DND-41 (cell line): Measurements from ENCODE around the gene TFAP2E.

Experiments used
- ATAC-seq: fragments of 200-7000 bp; cut with Tn5 transposase; 3 replicates; pipeline ENCODE4 v1.9.1; 2021; ENCODE audit warnings: low read depth; ENCODE audit not compliant: insufficient read depth
- DNase-seq: peaks from one replicate; pipeline ENCODE4 v3.0.0-alpha.2; 2020
- H2AFZ ChIP-seq: 2 replicates; pipeline ENCODE4 v1.6.0; 2012; ENCODE audit warnings: low read depth, low read length
- H3K27ac ChIP-seq: 2 replicates; pipeline ENCODE4 v1.5.1; 2012; ENCODE audit warnings: low read length, inconsistent platforms
- H3K27me3 ChIP-seq: fragments of 200-600 bp; sonication (generic); 2 replicates; pipeline ENCODE4 v1.6.0; 2012; ENCODE audit warnings: low read length, mild to moderate bottlenecking, inconsistent platforms; ENCODE audit not compliant: insufficient read depth, poor library complexity
- H3K36me3 ChIP-seq: 2 replicates; pipeline ENCODE4 v1.5.1; 2012; ENCODE audit warnings: low read length, inconsistent platforms; ENCODE audit not compliant: insufficient read depth
- H3K4me1 ChIP-seq: 2 replicates; pipeline ENCODE4 v1.5.1; 2012; ENCODE audit warnings: mild to moderate bottlenecking, low read length; ENCODE audit not compliant: insufficient read depth
- H3K4me2 ChIP-seq: 2 replicates; pipeline ENCODE4 v1.6.0; 2012; ENCODE audit warnings: mild to moderate bottlenecking, moderate library complexity, low read length, inconsistent platforms; ENCODE audit not compliant: insufficient read depth
- H3K4me3 ChIP-seq, 2 experiments: fragments of 200-600 bp in 1 of 2; shearing (Covaris generic) in 1 of 2; 2 replicates each; pipeline ENCODE4 v1.5.1; 2012 to 2016; ENCODE audit warnings: inconsistent platforms in 2 of 2, low read length in 2 of 2, mild to moderate bottlenecking in 2 of 2, low read depth in 1 of 2, moderate library complexity in 1 of 2
- H3K79me2 ChIP-seq: 2 replicates; pipeline ENCODE4 v1.6.0; 2012; ENCODE audit warnings: low read length, inconsistent platforms; ENCODE audit not compliant: insufficient read depth
- H3K9ac ChIP-seq: 2 replicates; pipeline ENCODE4 v1.6.0; 2012; ENCODE audit warnings: low read depth, mild to moderate bottlenecking, inconsistent platforms, low read length, moderate library complexity
- H3K9me3 ChIP-seq: 2 replicates; pipeline ENCODE4 v1.5.1; 2012; ENCODE audit warnings: low read length, moderate library complexity, mild to moderate bottlenecking, inconsistent platforms; ENCODE audit not compliant: insufficient read depth, severe bottlenecking
- H4K20me1 ChIP-seq: 2 replicates; pipeline ENCODE4 v1.6.0; 2012; ENCODE audit warnings: low read length; ENCODE audit not compliant: insufficient read depth
- CTCF ChIP-seq: IDR thresholded peaks from 2 replicates; pipeline ENCODE4 v1.5.1; 2012; ENCODE audit warnings: borderline replicate concordance, low read length, moderate library complexity, mild to moderate bottlenecking; ENCODE audit not compliant: poor library complexity, severe bottlenecking; ENCODE audit errors: extremely low read depth
- EZH2 ChIP-seq: IDR thresholded peaks from 3 replicates; pipeline ENCODE4 v1.6.1; 2012; ENCODE audit warnings: borderline replicate concordance, low read depth, mild to moderate bottlenecking, moderate library complexity, low read length, inconsistent platforms; ENCODE audit not compliant: severe bottlenecking

Gene TFAP2E

GRCh38 chr1:35537806-35538205, 35.3 kb upstream of the TFAP2E start:
- H3K36me3 ChIP-seq, result peaks cover 24% of the 10 kb centered on the region; the same call in 1 of the 2 replicates
- no peaks in the 10 kb centered on the region for H3K9me3 ChIP-seq
- H3K79me2 ChIP-seq, result peaks cover 35% of the 10 kb centered on the region
- peaks cover 6% of the 10 kb centered on the region; the same call in 1 of the 2 replicates for H4K20me1 ChIP-seq
- no peak overlapping the region for H3K9ac ChIP-seq
- H2AFZ ChIP-seq, result no peak overlapping the region
- ATAC-seq, result peak; percentile 73
- H3K4me2 ChIP-seq, result no peak overlapping the region
- H3K27me3 ChIP-seq, result no peaks in the 10 kb centered on the region
- H3K4me1 ChIP-seq, result no peaks in the 10 kb centered on the region
- no peak for DNase-seq
- no peak overlapping the region for H3K4me3 ChIP-seq
- TF ChIP-seq EZH2 (no peak), CTCF (no peak)
- no peak overlapping the region for H3K27ac ChIP-seq

- Histone ChIP-seq H3K27ac (no peak overlapping the region), H3K79me2 (peaks cover 37% of the 10 kb centered on the region), H3K27me3 (no peaks in the 10 kb centered on the region), H3K4me2 (no peak overlapping the region), H4K20me1 (peaks cover 6% of the 10 kb centered on the region; the same call in 1 of the 2 replicates), H3K9ac (no peak overlapping the region), H3K4me3 (no peak overlapping the region), H3K36me3 (peaks cover 18% of the 10 kb centered on the region; the same call in 1 of the 2 replicates), H2AFZ (no peak overlapping the region), H3K9me3 (no peaks in the 10 kb centered on the region), H3K4me1 (no peaks in the 10 kb centered on the region)
- ATAC-seq (peak; percentile 83), DNase-seq (peak; percentile 45)
- no peak for TF ChIP-seq CTCF
- no peak for TF ChIP-seq EZH2
These were observed 33.9 kb upstream of the TFAP2E start for GRCh38 chr1:35539073-35539823.

GRCh38 chr1:35539824-35540261, 33.3 kb upstream of the TFAP2E start:
- Histone ChIP-seq H2AFZ (no peak overlapping the region), H3K79me2 (peaks cover 43% of the 10 kb centered on the region), H3K27me3 (no peaks in the 10 kb centered on the region), H4K20me1 (peaks cover 6% of the 10 kb centered on the region; the same call in 1 of the 2 replicates), H3K4me2 (no peak overlapping the region), H3K4me3 (no peak overlapping the region), H3K36me3 (peaks cover 24% of the 10 kb centered on the region; the same call in 1 of the 2 replicates), H3K9me3 (no peaks in the 10 kb centered on the region), H3K4me1 (no peaks in the 10 kb centered on the region), H3K9ac (no peak overlapping the region), H3K27ac (no peak overlapping the region)
- no peak for TF ChIP-seq CTCF
- no peak for TF ChIP-seq EZH2
- no peak for DNase-seq
- ATAC-seq, result no peak
